ENCODE measurements around the gene SMARCA4.

Gene SMARCA4

GRCh38 chr19:10922638-10923014, 38.2 kb upstream of the SMARCA4 start:
- Histone ChIP-seq H3K9me3 (ENCODE audit: insufficient read depth, low read depth, low read length) (no peaks in the 10 kb centered on the region), H2AK5ac (ENCODE audit: low read length) (no peak overlapping the region), H2BK120ac (ENCODE audit: insufficient read depth, low read length, poor library complexity) (no peak overlapping the region), H4K12ac (ENCODE audit: low read depth, low read length) (no peak overlapping the region), H3K4me2 (ENCODE audit: low read length) (no peak overlapping the region), H2BK5ac (ENCODE audit: low read depth, low read length, poor library complexity) (no peak overlapping the region), H4K8ac (ENCODE audit: low read depth, low read length) (no peak overlapping the region), H3K18ac (ENCODE audit: low read length) (no peak overlapping the region), H3K79me2 (ENCODE audit: control insufficient read depth, insufficient read depth, low read length, poor library complexity) (peaks cover under 1% of the 10 kb centered on the region), H3K4me1 (ENCODE audit: control insufficient read depth in 1 of 2, insufficient read depth in 2 of 2, low read length in 2 of 2) (peaks cover under 1 to 4% of the 10 kb centered on the region in 2 experiments), H2BK12ac (ENCODE audit: low read length) (no peak overlapping the region), H3K4me3 (ENCODE audit: low read depth, low read length) (no peak overlapping the region), H2AFZ (ENCODE audit: insufficient read depth, low read length, poor library complexity) (no peak overlapping the region), H3K4ac (ENCODE audit: low read depth, low read length) (no peak overlapping the region), H3K79me1 (ENCODE audit: low read length) (no peaks in the 10 kb centered on the region), H3K27me3 (ENCODE audit: insufficient read depth, low read length) (no peaks in the 10 kb centered on the region), H3K27ac (ENCODE audit: low read depth, low read length) (no peak overlapping the region), H4K91ac (ENCODE audit: low read depth, low read length) (no peak overlapping the region), H3K9ac (ENCODE audit: low read length) (no peak overlapping the region), H3K36me3 (ENCODE audit: control insufficient read depth in 1 of 2, insufficient read depth in 2 of 2, low read length in 2 of 2) (peaks cover 72 to 75% of the 10 kb centered on the region in 2 experiments), H3K23ac (ENCODE audit: low read length) (no peak overlapping the region), H3K14ac (ENCODE audit: low read length) (no peak overlapping the region)
- WGBS (ENCODE audit: extremely low coverage, insufficient coverage, insufficient read length) = no CpG with 5 or more reads among the region's 13 CpGs
- no peak for DNase-seq

- H3K36me3 ChIP-seq (ENCODE audit: control insufficient read depth in 1 of 2, insufficient read depth in 2 of 2, low read length in 2 of 2) = peaks cover 68 to 70% of the 10 kb centered on the region in 2 experiments
- H3K18ac ChIP-seq (ENCODE audit: low read length) = no peak overlapping the region
- no peak overlapping the region for H2BK12ac ChIP-seq (ENCODE audit: low read length)
- H2AK5ac ChIP-seq (ENCODE audit: low read length) = no peak overlapping the region
- no peak overlapping the region for H4K8ac ChIP-seq (ENCODE audit: low read depth, low read length)
- no CpG with 5 or more reads among the region's 29 CpGs for WGBS (ENCODE audit: extremely low coverage, insufficient coverage, insufficient read length)
- peaks cover 7% of the 10 kb centered on the region for H3K79me2 ChIP-seq (ENCODE audit: control insufficient read depth, insufficient read depth, low read length, poor library complexity)
- H3K4me2 ChIP-seq (ENCODE audit: low read length) = no peak overlapping the region
- no peak overlapping the region for H3K14ac ChIP-seq (ENCODE audit: low read length)
- no peaks in the 10 kb centered on the region for H3K9me3 ChIP-seq (ENCODE audit: insufficient read depth, low read depth, low read length)
- no peak overlapping the region for H2AFZ ChIP-seq (ENCODE audit: insufficient read depth, low read length, poor library complexity)
- H3K9ac ChIP-seq (ENCODE audit: low read length) = no peak overlapping the region
- DNase-seq = no peak
- no peak overlapping the region for H3K23ac ChIP-seq (ENCODE audit: low read length)
- no peaks in the 10 kb centered on the region for H3K27me3 ChIP-seq (ENCODE audit: insufficient read depth, low read length)
- no peak overlapping the region for H2BK120ac ChIP-seq (ENCODE audit: insufficient read depth, low read length, poor library complexity)
- no peak overlapping the region for H3K27ac ChIP-seq (ENCODE audit: low read depth, low read length)
- peaks cover 5% of the 10 kb centered on the region for H3K79me1 ChIP-seq (ENCODE audit: low read length)
- no peak overlapping the region for H3K4ac ChIP-seq (ENCODE audit: low read depth, low read length)
- H4K12ac ChIP-seq (ENCODE audit: low read depth, low read length) = no peak overlapping the region
- peaks cover 2 to 7% of the 10 kb centered on the region in 2 experiments for H3K4me1 ChIP-seq (ENCODE audit: control insufficient read depth in 1 of 2, insufficient read depth in 2 of 2, low read length in 2 of 2)
- no peak overlapping the region for H4K91ac ChIP-seq (ENCODE audit: low read depth, low read length)
- no peak overlapping the region for H3K4me3 ChIP-seq (ENCODE audit: low read depth, low read length)
- no peak overlapping the region for H2BK5ac ChIP-seq (ENCODE audit: low read depth, low read length, poor library complexity)
Observed at GRCh38 chr19:10923260-10924112, 37.3 kb upstream of the SMARCA4 start.

GRCh38 chr19:10924597-10924996, 36.2 kb upstream of the SMARCA4 start:
- no peak overlapping the region for H3K23ac ChIP-seq (ENCODE audit: low read length)
- no CpG with 5 or more reads among the region's 13 CpGs for WGBS (ENCODE audit: extremely low coverage, insufficient coverage, insufficient read length)

GRCh38 chr19:10927730-10928562, 32.9 kb upstream of the SMARCA4 start:
- Histone ChIP-seq H3K79me1 (ENCODE audit: low read length) (peaks cover 11% of the 10 kb centered on the region), H4K91ac (ENCODE audit: low read depth, low read length) (peak overlapping the region; percentile 84), H2AFZ (ENCODE audit: insufficient read depth, low read length, poor library complexity) (peak overlapping the region; percentile 24), H3K9me3 (ENCODE audit: insufficient read depth, low read depth, low read length) (peaks cover 3% of the 10 kb centered on the region), H3K4me1 (ENCODE audit: control insufficient read depth in 1 of 2, insufficient read depth in 2 of 2, low read length in 2 of 2) (peaks cover 7 to 16% of the 10 kb centered on the region in 2 experiments), H3K79me2 (ENCODE audit: control insufficient read depth, insufficient read depth, low read length, poor library complexity) (peaks cover 17% of the 10 kb centered on the region), H2BK12ac (ENCODE audit: low read length) (no peak overlapping the region), H3K27me3 (ENCODE audit: insufficient read depth, low read length) (no peaks in the 10 kb centered on the region), H3K9ac (ENCODE audit: low read length) (peak overlapping the region; percentile 90), H2BK120ac (ENCODE audit: insufficient read depth, low read length, poor library complexity) (peak overlapping the region; percentile 32), H3K4me3 (ENCODE audit: low read depth, low read length) (peak overlapping the region; percentile 82), H2AK5ac (ENCODE audit: low read length) (peak overlapping the region; percentile 71), H3K23ac (ENCODE audit: low read length) (no peak overlapping the region), H3K14ac (ENCODE audit: low read length) (peak overlapping the region; percentile 82), H3K4me2 (ENCODE audit: low read length) (peak overlapping the region; percentile 90), H3K4ac (ENCODE audit: low read depth, low read length) (peak overlapping the region; percentile 91), H3K36me3 (ENCODE audit: control insufficient read depth in 1 of 2, insufficient read depth in 2 of 2, low read length in 2 of 2) (peaks cover 29 to 35% of the 10 kb centered on the region in 2 experiments), H3K18ac (ENCODE audit: low read length) (peak overlapping the region; percentile 24), H4K8ac (ENCODE audit: low read depth, low read length) (peak overlapping the region; percentile 89), H4K12ac (ENCODE audit: low read depth, low read length) (peak overlapping the region; percentile 49), H2BK5ac (ENCODE audit: low read depth, low read length, poor library complexity) (peak overlapping the region; percentile 1), H3K27ac (ENCODE audit: low read depth, low read length) (no peak overlapping the region)
- no CpG with 5 or more reads among the region's 47 CpGs for WGBS (ENCODE audit: extremely low coverage, insufficient coverage, insufficient read length)
- DNase-seq = no peak

More at GRCh38 chr19:10924597-10924996, 36.2 kb upstream of the SMARCA4 start:
- Histone ChIP-seq H3K4me1 (ENCODE audit: control insufficient read depth in 1 of 2, insufficient read depth in 2 of 2, low read length in 2 of 2) (peaks cover 7 to 13% of the 10 kb centered on the region in 2 experiments), H4K8ac (ENCODE audit: low read depth, low read length) (no peak overlapping the region), H2BK5ac (ENCODE audit: low read depth, low read length, poor library complexity) (no peak overlapping the region), H2BK12ac (ENCODE audit: low read length) (no peak overlapping the region), H3K4me3 (ENCODE audit: low read depth, low read length) (no peak overlapping the region), H4K91ac (ENCODE audit: low read depth, low read length) (no peak overlapping the region), H3K79me1 (ENCODE audit: low read length) (peaks cover 11% of the 10 kb centered on the region), H2AK5ac (ENCODE audit: low read length) (no peak overlapping the region), H3K27ac (ENCODE audit: low read depth, low read length) (no peak overlapping the region), H3K4me2 (ENCODE audit: low read length) (no peak overlapping the region), H3K27me3 (ENCODE audit: insufficient read depth, low read length) (no peaks in the 10 kb centered on the region), H2AFZ (ENCODE audit: insufficient read depth, low read length, poor library complexity) (no peak overlapping the region), H2BK120ac (ENCODE audit: insufficient read depth, low read length, poor library complexity) (no peak overlapping the region), H3K14ac (ENCODE audit: low read length) (no peak overlapping the region), H3K9me3 (ENCODE audit: insufficient read depth, low read depth, low read length) (peaks cover 3% of the 10 kb centered on the region), H3K18ac (ENCODE audit: low read length) (no peak overlapping the region), H3K9ac (ENCODE audit: low read length) (no peak overlapping the region), H3K79me2 (ENCODE audit: control insufficient read depth, insufficient read depth, low read length, poor library complexity) (peaks cover 16% of the 10 kb centered on the region), H3K4ac (ENCODE audit: low read depth, low read length) (no peak overlapping the region), H4K12ac (ENCODE audit: low read depth, low read length) (no peak overlapping the region), H3K36me3 (ENCODE audit: control insufficient read depth in 1 of 2, insufficient read depth in 2 of 2, low read length in 2 of 2) (peaks cover 59 to 63% of the 10 kb centered on the region in 2 experiments)
- DNase-seq = no peak

Data from trophoblast cell (in vitro differentiated cells and primary cell).